Measurements from ENCODE around the gene FOCAD. TPM values are rescaled to one million over a fixed set of nuclear protein-coding genes. Genes with fewer than 3 reads are reported as not detected.

The FOCAD gene
- total RNA-seq, 2 experiments from 2014 or later, result 13.8 to 18.5 TPM

DNA sequence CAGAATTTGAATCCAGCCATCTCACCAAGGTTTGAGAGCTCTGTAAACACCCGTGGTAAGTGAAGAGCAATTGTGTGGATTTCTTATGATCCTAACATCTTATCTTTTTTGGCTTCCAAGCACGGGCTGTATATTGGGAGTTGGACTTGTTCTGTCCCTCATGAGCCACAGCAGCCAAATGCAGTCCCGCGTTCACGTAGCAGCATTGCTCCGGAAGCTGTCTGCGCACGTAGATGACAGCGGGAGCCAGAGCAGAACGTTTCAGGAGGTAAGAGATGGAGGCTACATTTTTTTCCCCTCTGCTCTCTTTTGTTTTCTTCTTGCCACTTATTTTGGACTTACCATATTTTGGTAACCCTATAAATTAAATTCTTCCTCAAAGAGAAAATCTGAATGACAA is 260.4 kb downstream of the FOCAD start:
- no TSS peak for BruUV-seq (replicated peaks)
- DNase-seq (ENCODE audit: low spot score), result no peak
- H3K27ac ChIP-seq (ENCODE audit: low read depth, low read length, poor library complexity, severe bottlenecking), result no peak overlapping the region
- no peak overlapping the region for H2AFZ ChIP-seq (ENCODE audit: low read length)
- no peak overlapping the region for H3K4me3 ChIP-seq (ENCODE audit: low read depth, low read length, poor library complexity, severe bottlenecking)
- no peaks in the 10 kb centered on the region for H3K4me1 ChIP-seq (ENCODE audit: insufficient read depth, low read length, poor library complexity, severe bottlenecking)
- no peak overlapping the region for H3K4me2 ChIP-seq (ENCODE audit: low read length)
- no peaks in the 10 kb centered on the region for H3K9me2 ChIP-seq (ENCODE audit: insufficient read depth, low read length)
- CTCF ChIA-PET (ENCODE audit: unreplicated experiment), result no interaction called here
- no peaks in the 10 kb centered on the region for H4K20me1 ChIP-seq (ENCODE audit: insufficient read depth, low read length)
- H3K36me3 ChIP-seq (ENCODE audit: insufficient read depth, low read length), result no peaks in the 10 kb centered on the region
- intact Hi-C loops (cut with micrococcal nuclease; ENCODE audit: unreplicated experiment), result loop anchor here (5.0 to 10.0 kb wide), 2 partner anchors 168 to 400 kb away; no protein-coding TSS in a partner anchor
- no peak for TF ChIP-seq EZH2phosphoT487 (IDR thresholded peaks at IDR 0.05; ENCODE audit: borderline replicate concordance, low read depth, low read length)
- TF ChIP-seq, protein P1, sequence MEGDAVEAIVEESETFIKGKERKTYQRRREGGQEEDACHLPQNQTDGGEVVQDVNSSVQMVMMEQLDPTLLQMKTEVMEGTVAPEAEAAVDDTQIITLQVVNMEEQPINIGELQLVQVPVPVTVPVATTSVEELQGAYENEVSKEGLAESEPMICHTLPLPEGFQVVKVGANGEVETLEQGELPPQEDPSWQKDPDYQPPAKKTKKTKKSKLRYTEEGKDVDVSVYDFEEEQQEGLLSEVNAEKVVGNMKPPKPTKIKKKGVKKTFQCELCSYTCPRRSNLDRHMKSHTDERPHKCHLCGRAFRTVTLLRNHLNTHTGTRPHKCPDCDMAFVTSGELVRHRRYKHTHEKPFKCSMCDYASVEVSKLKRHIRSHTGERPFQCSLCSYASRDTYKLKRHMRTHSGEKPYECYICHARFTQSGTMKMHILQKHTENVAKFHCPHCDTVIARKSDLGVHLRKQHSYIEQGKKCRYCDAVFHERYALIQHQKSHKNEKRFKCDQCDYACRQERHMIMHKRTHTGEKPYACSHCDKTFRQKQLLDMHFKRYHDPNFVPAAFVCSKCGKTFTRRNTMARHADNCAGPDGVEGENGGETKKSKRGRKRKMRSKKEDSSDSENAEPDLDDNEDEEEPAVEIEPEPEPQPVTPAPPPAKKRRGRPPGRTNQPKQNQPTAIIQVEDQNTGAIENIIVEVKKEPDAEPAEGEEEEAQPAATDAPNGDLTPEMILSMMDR (conservative IDR thresholded peaks at IDR 0.05; ENCODE audit: low read length), result no peak
- POLR2A ChIA-PET, result interaction anchor here (1.3 to 2.3 kb wide), 2 partner anchors 9 to 13 kb away, joined by 3 to 8 read pairs; no protein-coding TSS in a partner anchor
- no peaks in the 10 kb centered on the region for H3K9me3 ChIP-seq (ENCODE audit: low read length)
- no peaks in the 10 kb centered on the region for H3K79me2 ChIP-seq (ENCODE audit: insufficient read depth, low read depth, low read length)

DNA sequence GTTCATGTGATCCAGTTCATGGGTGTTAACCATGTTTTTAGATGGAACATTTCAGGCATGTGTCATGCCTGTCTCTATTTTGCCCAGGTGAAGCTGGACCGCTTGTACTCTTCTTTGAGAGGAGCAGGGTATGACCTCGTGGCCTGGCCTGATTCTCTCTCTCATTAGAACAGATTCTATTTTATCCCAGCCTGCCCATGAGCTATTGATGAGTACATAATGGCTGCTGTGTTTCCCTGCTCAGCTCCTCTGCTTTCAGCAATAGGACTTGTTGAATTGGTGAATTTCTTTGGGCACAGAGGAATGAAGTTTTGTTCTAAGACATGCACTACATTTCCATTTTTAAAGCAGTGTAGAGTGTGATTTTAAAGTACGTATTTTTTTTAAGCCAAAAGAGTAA is 261.2 kb downstream of the FOCAD start:
- no peak for DNase-seq (ENCODE audit: low spot score)
- CTCF ChIA-PET (ENCODE audit: unreplicated experiment), result no interaction called here
- no peaks in the 10 kb centered on the region for H4K20me1 ChIP-seq (ENCODE audit: insufficient read depth, low read length)
- no peaks in the 10 kb centered on the region for H3K36me3 ChIP-seq (ENCODE audit: insufficient read depth, low read length)
- H2AFZ ChIP-seq (ENCODE audit: low read length), result no peak overlapping the region
- no peak for TF ChIP-seq EZH2phosphoT487 (IDR thresholded peaks at IDR 0.05; ENCODE audit: borderline replicate concordance, low read depth, low read length)
- TF ChIP-seq, protein P1 (conservative IDR thresholded peaks at IDR 0.05; ENCODE audit: low read length), result no peak
- intact Hi-C loops (cut with micrococcal nuclease; ENCODE audit: unreplicated experiment), result loop anchor here (10.0 kb wide), 1 partner anchor 400 kb away; no protein-coding TSS in a partner anchor
- BruUV-seq (replicated peaks), result no TSS peak
- H3K4me2 ChIP-seq (ENCODE audit: low read length), result no peak overlapping the region
- H3K4me3 ChIP-seq (ENCODE audit: low read depth, low read length, poor library complexity, severe bottlenecking), result no peak overlapping the region
- no peaks in the 10 kb centered on the region for H3K9me2 ChIP-seq (ENCODE audit: insufficient read depth, low read length)
- H3K79me2 ChIP-seq (ENCODE audit: insufficient read depth, low read depth, low read length), result no peaks in the 10 kb centered on the region
- no peaks in the 10 kb centered on the region for H3K4me1 ChIP-seq (ENCODE audit: insufficient read depth, low read length, poor library complexity, severe bottlenecking)
- no peaks in the 10 kb centered on the region for H3K9me3 ChIP-seq (ENCODE audit: low read length)
- POLR2A ChIA-PET, result interaction anchor here (1.3 kb wide), 1 partner anchor 10 kb away, joined by 3 read pairs; no protein-coding TSS in a partner anchor
- no peak overlapping the region for H3K27ac ChIP-seq (ENCODE audit: low read depth, low read length, poor library complexity, severe bottlenecking)

DNA sequence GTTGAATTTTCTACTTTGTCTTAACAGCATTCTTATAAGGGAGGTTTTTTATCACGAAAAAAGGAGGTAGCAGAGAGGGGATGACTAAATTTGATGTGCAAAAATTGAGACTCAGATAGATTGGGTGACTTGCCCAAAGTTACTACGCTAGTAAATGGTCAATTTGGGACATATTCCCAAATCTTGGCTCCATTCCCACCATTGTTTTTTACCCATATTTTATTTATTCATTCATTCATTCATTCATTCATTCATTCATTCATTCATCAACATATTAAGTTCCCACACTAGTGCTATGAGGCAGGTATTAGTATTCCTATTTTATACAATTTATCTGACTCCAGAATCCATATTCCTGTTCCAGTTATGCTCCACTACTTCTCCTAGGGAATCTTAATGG is 261.8 kb downstream of the FOCAD start:
- POLR2A ChIA-PET, result no interaction called here
- CTCF ChIA-PET (ENCODE audit: unreplicated experiment), result no interaction called here
- no peaks in the 10 kb centered on the region for H3K9me3 ChIP-seq (ENCODE audit: low read length)
- no peak overlapping the region for H2AFZ ChIP-seq (ENCODE audit: low read length)
- no peak overlapping the region for H3K4me2 ChIP-seq (ENCODE audit: low read length)
- intact Hi-C loops (cut with micrococcal nuclease; ENCODE audit: unreplicated experiment), result loop anchor here (10.0 kb wide), 1 partner anchor 401 kb away; no protein-coding TSS in a partner anchor
- H3K4me1 ChIP-seq (ENCODE audit: insufficient read depth, low read length, poor library complexity, severe bottlenecking), result no peaks in the 10 kb centered on the region
- BruUV-seq (replicated peaks), result no TSS peak
- H3K4me3 ChIP-seq (ENCODE audit: low read depth, low read length, poor library complexity, severe bottlenecking), result no peak overlapping the region
- H3K27ac ChIP-seq (ENCODE audit: low read depth, low read length, poor library complexity, severe bottlenecking), result no peak overlapping the region
- DNase-seq (ENCODE audit: low spot score), result no peak
- no peaks in the 10 kb centered on the region for H4K20me1 ChIP-seq (ENCODE audit: insufficient read depth, low read length)
- H3K36me3 ChIP-seq (ENCODE audit: insufficient read depth, low read length), result no peaks in the 10 kb centered on the region
- TF ChIP-seq, protein P1 (conservative IDR thresholded peaks at IDR 0.05; ENCODE audit: low read length), result no peak
- TF ChIP-seq EZH2phosphoT487 (IDR thresholded peaks at IDR 0.05; ENCODE audit: borderline replicate concordance, low read depth, low read length), result no peak
- no peaks in the 10 kb centered on the region for H3K9me2 ChIP-seq (ENCODE audit: insufficient read depth, low read length)
- H3K79me2 ChIP-seq (ENCODE audit: insufficient read depth, low read depth, low read length), result no peaks in the 10 kb centered on the region
